Measurements from ENCODE around the gene KLHL25. TPM values are rescaled to one million over a fixed set of nuclear protein-coding genes. Genes with fewer than 3 reads are reported as not detected.

Gene KLHL25
- total RNA-seq, 1 donor from 2014 or later = 19.3 TPM

DNA sequence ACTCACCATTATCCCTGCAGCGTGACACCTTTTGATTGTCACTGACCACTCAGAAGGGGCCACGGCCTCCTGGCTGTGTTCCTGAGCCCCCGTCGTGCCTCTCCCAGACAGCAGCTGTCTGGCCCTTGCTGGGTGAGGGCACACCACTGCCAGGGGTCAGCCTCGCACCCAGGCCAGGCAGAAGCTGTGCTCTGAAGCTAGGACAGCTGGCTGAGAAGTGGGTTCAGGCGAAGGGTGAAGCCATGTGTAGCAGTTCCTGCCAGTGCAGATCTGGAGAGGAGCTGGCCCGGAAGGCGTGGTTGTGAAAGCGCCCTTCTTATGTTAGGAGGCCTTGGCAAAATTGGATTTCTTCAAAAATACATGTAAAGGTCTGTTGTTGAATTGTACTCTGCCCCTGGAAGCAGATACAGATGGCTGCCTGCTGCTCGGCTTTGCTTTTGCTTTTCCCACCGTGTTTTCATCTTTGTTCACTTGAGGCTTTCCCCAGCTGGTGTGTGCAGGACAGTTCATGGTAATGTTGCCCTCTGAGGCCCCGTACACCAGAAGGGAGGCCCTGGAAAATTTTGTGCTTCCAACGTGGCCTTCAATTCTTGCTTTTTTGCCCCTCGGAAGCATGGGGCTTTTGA lies 49.1 kb downstream of the KLHL25 start:
- Mint-ChIP-seq H3K27me3 (ENCODE audit: low read depth) (peaks cover 3% of the 10 kb centered on the region), H3K4me3 (peak overlapping the region; percentile 64), H3K27ac (ENCODE audit: unreplicated experiment) (peak overlapping the region; percentile 81), H3K4me1 (peaks cover 78% of the 10 kb centered on the region), H3K36me3 (ENCODE audit: low read depth) (peaks cover 32% of the 10 kb centered on the region), H3K9me3 (no peaks in the 10 kb centered on the region)
- no peak for DNase-seq (ENCODE audit: low read depth, low spot score)
- TF ChIP-seq, protein P1, sequence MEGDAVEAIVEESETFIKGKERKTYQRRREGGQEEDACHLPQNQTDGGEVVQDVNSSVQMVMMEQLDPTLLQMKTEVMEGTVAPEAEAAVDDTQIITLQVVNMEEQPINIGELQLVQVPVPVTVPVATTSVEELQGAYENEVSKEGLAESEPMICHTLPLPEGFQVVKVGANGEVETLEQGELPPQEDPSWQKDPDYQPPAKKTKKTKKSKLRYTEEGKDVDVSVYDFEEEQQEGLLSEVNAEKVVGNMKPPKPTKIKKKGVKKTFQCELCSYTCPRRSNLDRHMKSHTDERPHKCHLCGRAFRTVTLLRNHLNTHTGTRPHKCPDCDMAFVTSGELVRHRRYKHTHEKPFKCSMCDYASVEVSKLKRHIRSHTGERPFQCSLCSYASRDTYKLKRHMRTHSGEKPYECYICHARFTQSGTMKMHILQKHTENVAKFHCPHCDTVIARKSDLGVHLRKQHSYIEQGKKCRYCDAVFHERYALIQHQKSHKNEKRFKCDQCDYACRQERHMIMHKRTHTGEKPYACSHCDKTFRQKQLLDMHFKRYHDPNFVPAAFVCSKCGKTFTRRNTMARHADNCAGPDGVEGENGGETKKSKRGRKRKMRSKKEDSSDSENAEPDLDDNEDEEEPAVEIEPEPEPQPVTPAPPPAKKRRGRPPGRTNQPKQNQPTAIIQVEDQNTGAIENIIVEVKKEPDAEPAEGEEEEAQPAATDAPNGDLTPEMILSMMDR (conservative IDR thresholded peaks at IDR 0.05) = no peak

DNA sequence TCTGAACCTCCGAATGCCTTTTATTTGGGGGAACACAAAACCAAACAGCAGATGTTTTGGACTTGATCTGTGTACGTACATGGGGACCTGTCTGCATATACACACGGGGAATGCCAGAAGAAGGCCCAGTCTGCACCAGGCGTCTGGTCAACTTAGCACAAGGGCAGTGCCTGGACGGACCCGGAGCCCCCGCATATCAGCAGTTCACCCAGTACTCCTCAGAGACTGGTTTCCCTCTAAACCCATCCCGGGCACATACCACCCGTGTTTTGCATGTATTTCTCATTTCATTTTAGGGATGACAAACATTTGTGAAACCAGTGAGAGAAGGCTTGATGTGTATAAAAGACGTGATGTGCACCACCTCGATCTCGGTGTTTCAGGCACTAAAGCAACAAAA lies 49.7 kb downstream of the KLHL25 start:
- peaks cover 32% of the 10 kb centered on the region for H3K36me3 Mint-ChIP-seq (ENCODE audit: low read depth)
- TF ChIP-seq, protein P1 (conservative IDR thresholded peaks at IDR 0.05) = no peak
- peaks cover 72% of the 10 kb centered on the region for H3K4me1 Mint-ChIP-seq
- DNase-seq (ENCODE audit: low read depth, low spot score) = no peak
- H3K9me3 Mint-ChIP-seq = no peaks in the 10 kb centered on the region
- no peaks in the 10 kb centered on the region for H3K27me3 Mint-ChIP-seq (ENCODE audit: low read depth)
- peak overlapping the region; percentile 12 for H3K4me3 Mint-ChIP-seq
- no peak overlapping the region for H3K27ac Mint-ChIP-seq (ENCODE audit: unreplicated experiment)

DNA sequence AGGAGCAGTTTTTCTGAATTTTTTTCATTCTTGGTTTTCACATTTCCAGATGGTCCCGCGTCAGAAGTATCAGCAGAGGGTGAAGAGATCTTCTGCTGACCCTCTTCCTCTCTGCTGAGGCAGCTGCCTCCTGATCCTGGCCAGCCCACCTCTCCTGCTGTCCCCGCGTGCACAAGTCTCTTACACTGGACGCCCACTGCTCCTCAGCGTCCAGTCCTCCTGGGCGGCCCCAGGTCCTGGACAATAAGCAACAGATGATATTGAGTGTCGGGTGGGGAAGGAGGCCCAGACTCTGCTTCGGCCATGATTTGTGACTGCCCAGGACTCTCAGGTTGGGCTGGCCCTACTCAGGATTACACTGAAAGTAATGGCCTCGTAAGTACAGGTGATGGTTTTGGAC lies 50.1 kb downstream of the KLHL25 start:
- H3K27ac Mint-ChIP-seq (ENCODE audit: unreplicated experiment) = no peak overlapping the region

DNA sequence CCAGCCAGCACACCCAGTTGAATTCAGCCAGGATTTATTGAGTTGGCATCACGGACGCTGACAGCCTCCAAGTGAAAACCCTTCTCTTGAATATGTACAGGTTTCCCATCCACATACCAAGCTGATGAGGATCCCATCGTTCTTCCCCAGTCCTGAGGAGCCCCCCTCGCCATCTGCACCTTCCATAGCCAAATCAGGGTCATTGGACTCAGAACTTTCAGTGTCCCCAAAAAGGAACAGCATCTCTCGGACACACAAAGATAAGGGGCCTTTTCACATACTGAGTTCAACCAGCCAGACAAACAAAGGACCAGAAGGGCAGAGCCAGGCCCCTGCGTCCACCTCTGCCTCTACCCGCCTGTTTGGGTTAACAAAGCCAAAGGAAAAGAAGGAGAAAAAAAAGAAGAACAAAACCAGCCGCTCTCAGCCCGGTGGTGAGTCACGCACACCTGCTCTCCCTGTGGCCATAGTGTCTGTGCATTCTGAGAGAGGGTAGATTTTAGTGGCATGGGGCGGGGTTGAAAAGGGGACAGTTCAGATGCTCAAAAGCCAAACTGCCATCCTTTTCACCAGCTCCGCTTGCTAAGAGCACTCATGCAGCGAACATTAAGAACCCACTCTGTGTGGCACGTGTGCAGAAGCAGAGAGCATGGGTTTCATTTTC lies 51.2 kb downstream of the KLHL25 start:
- Mint-ChIP-seq H3K27me3 (ENCODE audit: low read depth) (no peaks in the 10 kb centered on the region), H3K9me3 (no peaks in the 10 kb centered on the region), H3K27ac (ENCODE audit: unreplicated experiment) (peak overlapping the region; percentile 93), H3K36me3 (ENCODE audit: low read depth) (peaks cover 35% of the 10 kb centered on the region), H3K4me3 (peak overlapping the region; percentile 26), H3K4me1 (peaks cover 58% of the 10 kb centered on the region)
- TF ChIP-seq, protein P1 (conservative IDR thresholded peaks at IDR 0.05) = no peak
- no peak for DNase-seq (ENCODE audit: low read depth, low spot score)

More for the DNA sequence above, 50.1 kb downstream of the KLHL25 start:
- TF ChIP-seq, protein P1 (conservative IDR thresholded peaks at IDR 0.05) = no peak
- no peak for DNase-seq (ENCODE audit: low read depth, low spot score)
- peak overlapping the region; percentile 9 for H3K4me3 Mint-ChIP-seq
- H3K27me3 Mint-ChIP-seq (ENCODE audit: low read depth) = no peaks in the 10 kb centered on the region
- peaks cover 33% of the 10 kb centered on the region for H3K36me3 Mint-ChIP-seq (ENCODE audit: low read depth)
- H3K4me1 Mint-ChIP-seq = peaks cover 68% of the 10 kb centered on the region
- no peaks in the 10 kb centered on the region for H3K9me3 Mint-ChIP-seq

DNA sequence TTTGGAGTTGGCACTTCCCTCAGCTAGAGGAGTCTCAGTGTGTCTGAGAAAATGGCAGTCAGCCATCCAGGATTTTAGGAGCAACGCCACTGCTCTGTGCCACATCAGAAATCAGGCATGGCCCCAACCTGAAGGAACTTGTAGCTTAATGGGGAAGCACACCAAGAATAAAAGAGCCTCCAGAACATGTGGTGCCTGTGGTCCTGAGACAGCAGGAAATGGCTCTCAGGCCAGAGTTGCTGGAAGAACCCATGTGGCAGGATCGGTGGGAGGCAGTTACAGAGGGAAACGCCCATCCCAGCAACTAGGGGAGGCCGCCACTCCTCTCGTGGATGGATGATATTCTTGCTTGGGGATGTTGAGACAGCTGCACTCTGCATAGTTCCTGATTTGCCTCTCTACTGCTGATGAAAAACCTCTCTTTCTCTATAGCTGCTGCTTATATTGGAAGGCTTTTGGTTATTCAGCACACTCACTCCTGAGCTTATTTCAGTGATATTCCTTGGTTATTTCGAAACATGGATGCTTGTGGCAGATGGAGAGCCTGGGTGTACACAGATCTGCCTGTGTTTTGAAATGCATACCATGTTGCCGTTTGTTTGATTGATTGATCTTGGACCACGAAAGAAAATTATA lies 52.4 kb downstream of the KLHL25 start:
- TF ChIP-seq, protein P1 (conservative IDR thresholded peaks at IDR 0.05) = no peak
- peak overlapping the region; percentile 24 for H3K4me3 Mint-ChIP-seq
- peaks cover 32% of the 10 kb centered on the region for H3K36me3 Mint-ChIP-seq (ENCODE audit: low read depth)
- no peak for DNase-seq (ENCODE audit: low read depth, low spot score)
- no peaks in the 10 kb centered on the region for H3K9me3 Mint-ChIP-seq
- H3K27ac Mint-ChIP-seq (ENCODE audit: unreplicated experiment) = peak overlapping the region; percentile 16
- no peaks in the 10 kb centered on the region for H3K27me3 Mint-ChIP-seq (ENCODE audit: low read depth)
- H3K4me1 Mint-ChIP-seq = peaks cover 49% of the 10 kb centered on the region
